HepG2 (cell line): Measurements from ENCODE around the gene LUC7L. TPM values are rescaled to one million over a fixed set of nuclear protein-coding genes. Genes with fewer than 3 reads are reported as not detected.
A peak's percentile ranks its signal among the peaks of the same experiment; 100 is the strongest.

ENCODE experiments used
- AGO2 ChIP-seq: fragments of 200-400 bp; formaldehyde crosslinking; optimal IDR thresholded peaks from 2 replicates; pipeline ENCODE3; 2017; ENCODE audit warnings: mild to moderate bottlenecking, low read depth, low read length, moderate library complexity
- AKAP8 ChIP-seq: sonication (generic); formaldehyde crosslinking; IDR thresholded peaks from 2 replicates; pipeline ENCODE4 v1.5.1; 2020; ENCODE audit warnings: mild to moderate bottlenecking, missing genetic modification reagents
- ATM ChIP-seq: fragments of 450-650 bp; IDR thresholded peaks from 2 replicates; pipeline ENCODE4 v1.7.1; 2017; ENCODE audit warnings: mild to moderate bottlenecking, borderline replicate concordance
- CSRNP1 ChIP-seq: sonication (generic); formaldehyde crosslinking; IDR thresholded peaks from 2 replicates; pipeline ENCODE4 v1.8.1; 2023; ENCODE audit warnings: mild to moderate bottlenecking, missing genetic modification reagents
- DMAP1 ChIP-seq: IDR thresholded peaks from 2 replicates; pipeline ENCODE4 v1.6.1; 2016
- FOXM1 ChIP-seq: sonication (generic); formaldehyde crosslinking; IDR thresholded peaks from 2 replicates; pipeline ENCODE4 v1.5.0; 2020; ENCODE audit warnings: missing genetic modification reagents
- GPN1 ChIP-seq: sonication (generic); formaldehyde crosslinking; IDR thresholded peaks from 2 replicates; pipeline ENCODE4 v1.5.1; 2020; ENCODE audit warnings: missing genetic modification reagents, borderline replicate concordance
- HOXA3 ChIP-seq: sonication (generic); formaldehyde crosslinking; IDR thresholded peaks from 2 replicates; pipeline ENCODE4 v1.5.0; 2020; ENCODE audit warnings: missing genetic modification reagents
- HOXA9 ChIP-seq: sonication (generic); formaldehyde crosslinking; IDR thresholded peaks from 2 replicates; pipeline ENCODE4 v1.8.1; 2022; ENCODE audit warnings: missing genetic modification reagents, mild to moderate bottlenecking, moderate library complexity, borderline replicate concordance
- IRF2 ChIP-seq: IDR thresholded peaks from 2 replicates; pipeline ENCODE4 v1.6.1; 2018; ENCODE audit warnings: missing genetic modification reagents, missing compliant biosample characterization
- IRF9 ChIP-seq: sonication (generic); formaldehyde crosslinking; IDR thresholded peaks from 2 replicates; pipeline ENCODE4 v1.8.0; 2022; ENCODE audit warnings: missing genetic modification reagents, mild to moderate bottlenecking, borderline replicate concordance
- KDM4B ChIP-seq: sonication (generic); formaldehyde crosslinking; IDR thresholded peaks from 2 replicates; pipeline ENCODE4 v1.4.0; 2020; ENCODE audit warnings: missing genetic modification reagents
- NFE2L2 ChIP-seq: fragments of 150-350 bp; IDR thresholded peaks from 2 replicates; pipeline ENCODE4 v1.6.1; 2014; ENCODE audit warnings: low read length
- POGZ ChIP-seq: sonication (generic); formaldehyde crosslinking; IDR thresholded peaks from 2 replicates; pipeline ENCODE4 v1.4.0; 2020; ENCODE audit warnings: mild to moderate bottlenecking, missing genetic modification reagents
- PRDM4 ChIP-seq: sonication (generic); formaldehyde crosslinking; IDR thresholded peaks from 2 replicates; pipeline ENCODE4 v1.9.0; 2021; ENCODE audit warnings: missing genetic modification reagents, borderline replicate concordance
- RARA ChIP-seq: IDR thresholded peaks from 2 replicates; pipeline ENCODE4 v1.6.1; 2016; ENCODE audit warnings: missing genetic modification reagents, missing compliant biosample characterization
- RFX1 ChIP-seq: fragments of 450-650 bp; IDR thresholded peaks from 2 replicates; pipeline ENCODE4 v1.6.1; 2017
- SALL1 ChIP-seq: sonication (generic); formaldehyde crosslinking; IDR thresholded peaks from 2 replicates; pipeline ENCODE4 v1.8.0; 2022; ENCODE audit warnings: mild to moderate bottlenecking, missing genetic modification reagents
- SOX5 ChIP-seq: IDR thresholded peaks from 2 replicates; pipeline ENCODE4 v1.6.1; 2016; ENCODE audit warnings: borderline replicate concordance
- TEAD3 ChIP-seq: optimal IDR thresholded peaks from 2 replicates; pipeline ENCODE3; 2016; ENCODE audit warnings: borderline replicate concordance
- ZBTB2 ChIP-seq: sonication (generic); formaldehyde crosslinking; IDR thresholded peaks from 2 replicates; pipeline ENCODE4 v1.8.0; 2022; ENCODE audit warnings: low read depth, missing genetic modification reagents
- ZBTB38 ChIP-seq: sonication (generic); formaldehyde crosslinking; IDR thresholded peaks from 2 replicates; pipeline ENCODE4 v1.5.1; 2020; ENCODE audit warnings: mild to moderate bottlenecking, missing genetic modification reagents
- ZNF33A ChIP-seq: sonication (generic); formaldehyde crosslinking; IDR thresholded peaks from 2 replicates; pipeline ENCODE4 v1.5.1; 2020; ENCODE audit warnings: missing genetic modification reagents, mild to moderate bottlenecking, moderate library complexity, borderline replicate concordance
- ZNF501 ChIP-seq: sonication (generic); formaldehyde crosslinking; IDR thresholded peaks from 2 replicates; pipeline ENCODE4 v1.5.1; 2020; ENCODE audit warnings: mild to moderate bottlenecking, moderate library complexity, missing genetic modification reagents
- ZSCAN25 ChIP-seq: sonication (generic); formaldehyde crosslinking; IDR thresholded peaks from 2 replicates; pipeline ENCODE4 v1.8.0; 2022; ENCODE audit warnings: mild to moderate bottlenecking, missing genetic modification reagents
- polyA plus RNA-seq, 8 experiments: library from polyadenylated mRNA; depleted of rRNA in 3 of 8; stranded (reverse) in 7 of 8; unstranded in 1 of 8; fragments of >200 nt; fragmentation: Illumina TruSeq in 4 of 8; extraction: Trizol in 4 of 8; gene quantifications; 2 replicates each; pipeline versions ENCODE4 v1.2.1 to v1.2.3, GENCODE V29; 2011 to 2016; ENCODE audit warnings: low read depth in 4 of 8, missing spikeins in 1 of 8, mixed read lengths in 1 of 8; ENCODE audit not compliant: insufficient read depth in 1 of 8
- total RNA-seq, 5 experiments: library from RNA; depleted of rRNA; stranded (reverse); fragments of >200 nt; fragmentation: Illumina TruSeq; extraction: Trizol; gene quantifications; 2 replicates each; pipeline ENCODE4 v1.2.3, GENCODE V29; 2016; ENCODE audit warnings: low read depth in 1 of 5

The LUC7L gene
- total and polyA plus RNA-seq, 2 of the 13 experiments (the other 11 are each of a cell fraction or from before 2014, with no cell fraction given), result 48.7 to 56.9 TPM

GRCh38 chr16:162271-162991, 66.8 kb downstream of the LUC7L start (continued):
- TF ChIP-seq ZNF33A (no peak), HOXA9 (CRISPR knock-in tag) (no peak), GPN1 (CRISPR knock-in tag) (no peak), SOX5 (no peak; the same call in 1 of the 2 replicates), PRDM4 (no peak), FOXM1 (CRISPR knock-in tag) (no peak), IRF9 (CRISPR knock-in tag) (no peak), KDM4B (CRISPR knock-in tag) (no peak), ZBTB2 (CRISPR knock-in tag) (no peak), NFE2L2 (no peak), ZSCAN25 (peak; percentile 82; the same call in 1 of the 2 replicates), ZBTB38 (CRISPR knock-in tag) (no peak), AGO2 (no peak), CSRNP1 (no peak), DMAP1 (CRISPR knock-in tag) (no peak), ATM (no peak), IRF2 (0 out of 2 replicates have a peak, but pooled peaks have one; percentile 24), ZNF501 (CRISPR knock-in tag) (no peak), HOXA3 (CRISPR knock-in tag) (0 out of 2 replicates have a peak, but pooled peaks have one; percentile 49), TEAD3 (CRISPR knock-in tag) (no peak), RARA (peak; percentile 89), SALL1 (CRISPR knock-in tag) (peak; percentile 71; the same call in 1 of the 2 replicates), RFX1 (no peak), POGZ (CRISPR knock-in tag) (no peak), AKAP8 (CRISPR knock-in tag) (no peak)
